Progenitor cell of endocrine pancreas (in vitro differentiated cells): ENCODE measurements around the gene PODXL. TPM values are rescaled to one million over a fixed set of nuclear protein-coding genes. Genes with fewer than 3 reads are reported as not detected.

ENCODE experiments used
- DNase-seq: peaks from one replicate; pipeline ENCODE4 v3.0.0; 2021; ENCODE audit warnings: low spot score; ENCODE audit not compliant: unreplicated experiment
- H3K27ac Mint-ChIP-seq: 2 replicates; pipeline ENCODE4 v1.8.0; 2021; ENCODE audit warnings: mild to moderate bottlenecking, moderate library complexity, mixed read lengths
- H3K27me3 Mint-ChIP-seq: 2 replicates; pipeline ENCODE4 v1.8.0; 2021; ENCODE audit warnings: mixed read lengths
- H3K36me3 Mint-ChIP-seq: 2 replicates; pipeline ENCODE4 v1.8.0; 2022; ENCODE audit warnings: mixed read lengths; ENCODE audit not compliant: insufficient read depth
- H3K4me1 Mint-ChIP-seq: 2 replicates; pipeline ENCODE4 v1.8.0; 2021; ENCODE audit warnings: low read depth, mixed read lengths
- H3K4me3 Mint-ChIP-seq: 2 replicates; pipeline ENCODE4 v1.8.0; 2021; ENCODE audit warnings: low read depth, mild to moderate bottlenecking, moderate library complexity, mixed read lengths
- H3K9me3 Mint-ChIP-seq: 2 replicates; pipeline ENCODE4 v1.8.0; 2021; ENCODE audit warnings: low read depth, mixed read lengths
- CTCF ChIP-seq: fragments of 200-600 bp; sonication (generic); IDR thresholded peaks from one replicate; pipeline ENCODE4 v1.5.0; 2021; ENCODE audit warnings: antibody characterized with exemption, mild to moderate bottlenecking; ENCODE audit not compliant: unreplicated experiment
- total RNA-seq: library from RNA; stranded (reverse); gene quantifications from 2 replicates; pipeline ENCODE4 v1.2.1, GENCODE V29; 2021

PODXL gene
- total RNA-seq, 1 donor from 2014 or later: 21.2 TPM

- Mint-ChIP-seq H3K27ac (no peak overlapping the region), H3K36me3 (no peaks in the 10 kb centered on the region), H3K9me3 (no peaks in the 10 kb centered on the region), H3K4me1 (no peaks in the 10 kb centered on the region), H3K4me3 (no peak overlapping the region), H3K27me3 (no peaks in the 10 kb centered on the region)
- no peak for DNase-seq
- no peak for TF ChIP-seq CTCF
Measured at GRCh38 chr7:131587315-131587923, 31.0 kb upstream of the PODXL start.

- no peaks in the 10 kb centered on the region for H3K27me3 Mint-ChIP-seq
- H3K4me1 Mint-ChIP-seq: no peaks in the 10 kb centered on the region
- H3K9me3 Mint-ChIP-seq: no peaks in the 10 kb centered on the region
- no peak for DNase-seq
- no peak overlapping the region for H3K27ac Mint-ChIP-seq
- no peak overlapping the region for H3K4me3 Mint-ChIP-seq
- TF ChIP-seq CTCF: no peak
- H3K36me3 Mint-ChIP-seq: no peaks in the 10 kb centered on the region
Measured at GRCh38 chr7:131586759-131587158, 30.3 kb upstream of the PODXL start.

- DNase-seq: no peak
- no peaks in the 10 kb centered on the region for H3K9me3 Mint-ChIP-seq
- no peaks in the 10 kb centered on the region for H3K36me3 Mint-ChIP-seq
- no peak overlapping the region for H3K27ac Mint-ChIP-seq
- H3K27me3 Mint-ChIP-seq: no peaks in the 10 kb centered on the region
- no peaks in the 10 kb centered on the region for H3K4me1 Mint-ChIP-seq
- no peak overlapping the region for H3K4me3 Mint-ChIP-seq
- no peak for TF ChIP-seq CTCF
Measured at GRCh38 chr7:131586259-131586658, 29.8 kb upstream of the PODXL start.

- Mint-ChIP-seq H3K36me3 (no peaks in the 10 kb centered on the region), H3K4me3 (no peak overlapping the region), H3K27ac (no peak overlapping the region), H3K4me1 (no peaks in the 10 kb centered on the region), H3K27me3 (no peaks in the 10 kb centered on the region), H3K9me3 (no peaks in the 10 kb centered on the region)
- no peak for TF ChIP-seq CTCF
- no peak for DNase-seq
Measured at GRCh38 chr7:131583430-131583829, 27.0 kb upstream of the PODXL start.

- no peak for TF ChIP-seq CTCF
- no peaks in the 10 kb centered on the region for H3K36me3 Mint-ChIP-seq
- no peaks in the 10 kb centered on the region for H3K4me1 Mint-ChIP-seq
- no peak overlapping the region for H3K27ac Mint-ChIP-seq
- no peaks in the 10 kb centered on the region for H3K27me3 Mint-ChIP-seq
- H3K9me3 Mint-ChIP-seq: no peaks in the 10 kb centered on the region
- no peak overlapping the region for H3K4me3 Mint-ChIP-seq
- DNase-seq: no peak
Measured at GRCh38 chr7:131581241-131582051, 25.0 kb upstream of the PODXL start.
